Kidney glomerular epithelial cell (primary cell): ENCODE results near the gene HSD17B4.
"Not testable (repeated sequence)": the region's sequence is repeated elsewhere in the genome, so short reads cannot be mapped to it uniquely, and the experiment has no call there.

Source experiments
- DNase-seq: peaks from one replicate; lab custom pipeline; 2025; lab: John Stamatoyannopoulos, UW

The HSD17B4 gene, protein sequence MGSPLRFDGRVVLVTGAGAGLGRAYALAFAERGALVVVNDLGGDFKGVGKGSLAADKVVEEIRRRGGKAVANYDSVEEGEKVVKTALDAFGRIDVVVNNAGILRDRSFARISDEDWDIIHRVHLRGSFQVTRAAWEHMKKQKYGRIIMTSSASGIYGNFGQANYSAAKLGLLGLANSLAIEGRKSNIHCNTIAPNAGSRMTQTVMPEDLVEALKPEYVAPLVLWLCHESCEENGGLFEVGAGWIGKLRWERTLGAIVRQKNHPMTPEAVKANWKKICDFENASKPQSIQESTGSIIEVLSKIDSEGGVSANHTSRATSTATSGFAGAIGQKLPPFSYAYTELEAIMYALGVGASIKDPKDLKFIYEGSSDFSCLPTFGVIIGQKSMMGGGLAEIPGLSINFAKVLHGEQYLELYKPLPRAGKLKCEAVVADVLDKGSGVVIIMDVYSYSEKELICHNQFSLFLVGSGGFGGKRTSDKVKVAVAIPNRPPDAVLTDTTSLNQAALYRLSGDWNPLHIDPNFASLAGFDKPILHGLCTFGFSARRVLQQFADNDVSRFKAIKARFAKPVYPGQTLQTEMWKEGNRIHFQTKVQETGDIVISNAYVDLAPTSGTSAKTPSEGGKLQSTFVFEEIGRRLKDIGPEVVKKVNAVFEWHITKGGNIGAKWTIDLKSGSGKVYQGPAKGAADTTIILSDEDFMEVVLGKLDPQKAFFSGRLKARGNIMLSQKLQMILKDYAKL

DNA sequence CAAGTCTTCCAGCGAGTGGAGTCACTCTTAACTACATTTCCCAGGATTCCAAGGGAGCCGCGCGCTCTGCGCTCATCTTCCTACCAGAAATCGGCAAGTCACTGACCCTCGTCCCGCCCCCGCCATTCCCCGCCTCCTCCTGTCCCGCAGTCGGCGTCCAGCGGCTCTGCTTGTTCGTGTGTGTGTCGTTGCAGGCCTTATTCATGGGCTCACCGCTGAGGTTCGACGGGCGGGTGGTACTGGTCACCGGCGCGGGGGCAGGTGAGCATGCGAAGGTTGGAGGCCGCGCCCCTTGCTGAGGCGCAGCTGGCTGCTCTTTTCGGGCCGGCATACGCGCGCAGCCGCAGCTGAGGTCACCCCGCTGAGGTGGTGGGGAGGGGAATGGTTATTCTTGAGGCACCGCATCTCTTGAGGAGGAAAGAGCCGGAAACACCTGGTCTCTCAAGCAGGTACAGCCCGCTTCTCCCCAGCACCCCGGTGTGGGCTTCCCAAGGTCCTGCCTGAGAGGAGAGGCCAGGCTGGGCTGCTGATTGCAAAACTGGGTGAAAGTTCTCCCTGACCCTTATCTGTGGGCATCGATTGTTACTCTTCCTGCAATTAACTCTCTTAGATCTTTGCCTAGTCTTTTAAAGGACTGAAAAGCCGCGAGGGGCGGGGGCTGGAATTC is at the start of gene HSD17B4:
Gene HSD17B4, plus strand, starts transcription at position 125 of the 667 bp plus-strand sequence. Its CDS starts 79 bp downstream, at position 204.
- peak; percentile 92 for DNase-seq

GRCh38 chr5:119402555-119402954 is 49.7 kb upstream of the HSD17B4 start:
- no peak for DNase-seq

DNA sequence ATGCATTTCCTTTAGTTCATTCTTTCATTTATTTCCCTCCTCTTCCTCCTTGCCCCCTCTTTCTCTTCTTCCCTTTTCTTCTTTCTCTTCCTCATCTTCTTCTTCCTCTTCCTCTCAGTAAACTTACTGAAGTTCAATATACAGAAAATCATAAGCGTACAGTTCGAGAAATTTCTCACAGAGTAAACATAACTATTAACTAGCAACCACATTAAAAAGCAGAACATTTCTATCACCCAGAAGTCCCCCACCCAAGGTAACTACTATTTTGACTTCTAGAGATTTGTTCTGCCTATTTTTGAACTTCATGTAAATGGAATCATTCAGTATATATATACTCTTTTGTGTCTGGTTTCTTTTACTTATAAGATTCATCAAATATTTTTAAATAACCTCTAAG is 48.3 kb upstream of the HSD17B4 start:
- no peak for DNase-seq

DNA sequence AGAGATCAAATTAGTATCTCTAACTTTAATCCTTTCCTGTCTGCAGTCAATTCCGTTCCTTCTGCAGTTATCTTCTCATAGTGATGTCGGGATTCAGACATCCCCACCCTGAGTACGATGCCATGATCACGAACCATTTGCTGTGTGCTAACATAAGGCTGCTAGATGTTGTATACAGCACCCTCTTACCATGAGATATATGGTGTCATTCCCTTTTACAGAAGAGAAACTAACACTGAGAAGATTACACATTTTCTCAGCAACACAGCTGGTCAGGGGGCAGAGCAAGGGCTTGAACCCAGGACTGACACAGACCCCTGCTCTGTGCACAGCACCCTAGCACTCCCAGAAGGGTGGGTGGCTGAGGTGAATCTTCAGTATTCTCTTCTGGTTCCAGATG is 46.9 kb upstream of the HSD17B4 start:
- no peak for DNase-seq

- DNase-seq: no peak
Observed at GRCh38 chr5:119406551-119407110, 45.7 kb upstream of the HSD17B4 start.

- DNase-seq: no peak
Observed at GRCh38 chr5:119409235-119409815, 43.0 kb upstream of the HSD17B4 start.

DNA sequence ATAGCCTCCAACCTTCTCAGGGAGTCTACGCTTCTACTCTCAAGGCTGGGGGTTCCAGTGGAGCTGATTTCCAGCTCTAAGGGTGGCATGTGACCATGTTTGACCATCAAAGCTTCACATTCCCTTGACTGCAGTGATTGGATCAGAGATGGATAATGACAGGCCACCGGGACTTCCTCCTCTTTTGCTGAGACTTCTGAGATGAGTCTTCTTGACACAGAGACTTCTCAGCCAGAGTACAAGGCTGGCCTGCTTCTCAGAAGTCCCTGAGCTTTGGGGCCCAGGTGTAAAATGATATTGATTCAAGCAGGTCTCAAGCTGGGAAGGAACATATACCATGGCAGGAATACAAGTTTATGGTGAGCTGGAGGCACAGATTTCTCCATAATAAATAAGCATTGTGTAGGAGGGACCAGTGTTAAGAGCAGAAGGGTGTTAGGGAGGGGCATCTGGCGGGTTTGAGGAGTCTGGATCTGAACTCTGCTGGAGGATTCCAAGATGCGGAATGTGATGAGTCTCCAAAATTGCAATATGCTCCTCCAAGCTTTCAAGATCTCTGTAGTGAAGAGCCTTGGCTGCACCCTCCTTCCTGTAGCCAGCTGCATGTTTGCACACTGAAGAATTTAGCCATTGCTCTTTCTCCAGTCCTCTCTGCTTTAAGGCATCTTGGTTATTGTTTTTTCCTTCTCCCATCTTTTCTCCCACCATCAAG is 41.7 kb upstream of the HSD17B4 start:
- DNase-seq: no peak

- DNase-seq: peak; percentile 85
Observed at GRCh38 chr5:119411361-119412278, 40.7 kb upstream of the HSD17B4 start.

- no peak for DNase-seq
Observed at GRCh38 chr5:119412279-119413227, 39.7 kb upstream of the HSD17B4 start.

DNA sequence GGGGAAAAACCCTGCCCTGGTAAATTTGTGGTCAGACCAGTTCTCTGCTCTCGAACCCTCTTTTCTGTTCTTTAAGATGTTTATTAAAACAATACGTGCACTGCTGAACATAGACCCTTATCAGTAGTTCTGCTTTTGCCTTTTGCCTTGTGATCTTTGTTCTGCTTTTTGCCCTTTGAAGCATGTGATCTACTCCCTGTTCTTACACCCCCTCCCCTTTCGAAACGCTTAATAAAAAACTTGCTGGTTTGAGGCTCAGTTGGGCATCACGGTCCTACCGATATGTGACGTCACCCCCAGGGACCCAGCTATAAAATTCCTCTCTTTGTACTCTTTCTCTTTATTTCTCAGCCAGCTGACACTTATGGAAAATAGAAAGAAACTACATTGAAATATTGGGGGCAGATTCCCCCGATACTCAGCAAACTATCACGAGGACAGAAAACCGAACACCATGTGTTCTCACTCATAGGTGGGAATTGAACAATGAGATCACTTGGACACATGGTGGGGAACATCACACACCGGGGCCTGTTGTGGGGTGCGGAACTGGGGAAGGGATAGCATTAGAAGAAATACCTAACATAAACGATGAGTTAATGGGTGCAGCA is 38.1 kb upstream of the HSD17B4 start:
- DNase-seq: not testable (repeated sequence)

GRCh38 chr5:119417891-119418605 is 34.2 kb upstream of the HSD17B4 start:
- no peak for DNase-seq

DNA sequence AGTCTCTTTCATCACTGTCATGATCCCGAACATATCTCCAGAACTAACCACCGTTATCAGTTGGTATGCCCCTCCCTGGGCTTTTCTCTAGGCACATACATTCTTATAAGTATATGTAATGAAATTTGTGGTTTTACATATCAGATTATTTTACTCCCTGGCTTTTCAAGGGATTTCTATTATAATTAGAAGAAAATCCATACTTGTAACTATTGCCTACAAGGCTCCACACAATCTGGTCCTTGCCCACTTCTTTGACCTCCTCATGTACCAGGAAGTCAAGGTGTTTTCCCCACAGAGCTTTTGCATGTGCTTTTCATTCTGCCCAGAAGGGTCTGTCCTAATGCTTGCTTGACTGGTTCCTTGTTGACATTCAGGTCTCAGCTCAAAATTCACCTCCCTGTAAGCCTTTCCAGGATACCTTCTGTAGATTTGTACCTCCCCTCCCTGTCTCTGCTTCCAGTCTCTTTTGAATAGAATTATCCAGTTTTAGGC is 33.6 kb upstream of the HSD17B4 start:
- DNase-seq: no peak

DNA sequence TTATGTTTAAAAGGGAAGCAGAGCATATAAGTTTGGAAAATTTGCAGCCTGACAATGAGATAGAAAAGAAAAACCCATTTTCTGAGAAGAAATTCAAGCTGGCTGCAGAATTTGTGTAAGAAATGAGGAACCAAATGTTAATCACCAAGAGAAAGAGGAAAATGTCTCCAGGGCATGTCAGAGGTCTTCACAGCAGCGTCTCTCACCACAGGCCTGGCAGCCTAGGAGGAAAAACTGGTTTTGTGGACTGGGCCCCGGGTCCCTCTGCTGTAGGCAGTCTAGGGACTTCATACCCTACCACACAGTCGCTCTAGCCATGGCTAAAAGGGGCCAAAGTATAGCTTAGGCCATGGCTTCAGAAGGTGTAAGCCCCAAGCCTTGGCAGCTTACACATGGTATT is 32.1 kb upstream of the HSD17B4 start:
- no peak for DNase-seq

GRCh38 chr5:119426057-119426456 is 26.2 kb upstream of the HSD17B4 start:
- no peak for DNase-seq

DNA sequence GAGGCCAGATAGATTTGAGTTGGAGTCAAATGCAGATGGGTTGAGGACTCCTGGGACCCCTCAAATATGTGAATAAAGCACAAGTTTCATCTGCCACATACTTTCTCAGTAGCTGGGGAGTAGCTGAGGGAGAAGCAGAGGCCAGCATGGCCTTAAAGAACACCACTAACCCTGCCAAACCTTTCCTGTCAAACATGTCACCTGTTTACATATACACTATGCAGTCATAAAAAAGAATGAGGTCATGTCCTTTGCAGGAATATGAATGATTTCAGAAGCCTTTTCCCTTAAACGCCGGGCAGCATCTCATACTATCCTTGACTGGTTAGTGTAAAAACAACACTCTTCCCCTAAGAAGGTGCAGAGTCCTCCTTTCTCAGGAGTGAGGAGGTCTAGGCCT is 25.2 kb upstream of the HSD17B4 start:
- DNase-seq: no peak

DNA sequence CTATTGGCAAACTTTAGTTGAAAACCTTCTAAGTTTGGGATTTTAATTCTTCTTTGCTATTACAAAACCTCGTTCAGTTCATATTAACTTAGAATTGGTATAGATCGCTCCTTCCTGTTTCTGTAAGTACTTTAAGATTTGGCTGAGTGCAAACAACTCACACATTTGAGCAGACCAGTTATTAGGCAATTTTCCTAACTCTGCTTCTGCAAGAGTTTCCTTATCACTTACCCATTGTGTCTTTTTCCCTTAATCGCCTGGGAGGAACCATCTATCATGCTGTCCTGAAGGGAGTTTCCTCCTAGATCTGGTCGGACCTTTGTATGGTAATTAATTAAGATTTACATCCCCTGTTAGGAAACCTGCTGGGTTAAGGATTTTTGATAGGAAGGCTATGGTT is 24.7 kb upstream of the HSD17B4 start:
- DNase-seq: not testable (repeated sequence)

GRCh38 chr5:119428166-119428565 is 24.1 kb upstream of the HSD17B4 start:
- DNase-seq: not testable (repeated sequence)

DNA sequence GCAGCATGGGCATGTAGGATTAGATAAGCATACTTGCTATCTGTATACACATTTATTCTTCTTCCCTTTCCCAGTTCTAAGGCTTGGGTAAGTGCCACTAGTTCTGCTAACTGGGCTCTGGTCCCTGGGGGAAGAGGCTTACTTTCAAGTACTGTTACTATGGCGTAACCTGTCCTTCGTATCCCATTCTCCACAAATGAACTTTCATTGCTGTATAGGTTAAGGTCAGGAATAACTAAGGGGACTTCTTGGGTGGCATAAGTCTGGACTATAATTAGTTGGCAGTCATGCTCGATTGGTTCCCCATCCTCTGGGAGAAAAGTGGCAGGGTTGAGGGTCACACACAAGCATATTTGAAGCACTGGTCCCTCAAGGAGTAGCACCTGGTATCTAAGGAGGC is 23.7 kb upstream of the HSD17B4 start:
- not testable (repeated sequence) for DNase-seq
